WTC11 (cell line): ENCODE measurements around the gene C4orf36. TPM values are rescaled to one million over a fixed set of nuclear protein-coding genes. Genes with fewer than 3 reads are reported as not detected.
A peak's percentile ranks its signal among the peaks of the same experiment; 100 is the strongest.

Source experiments
- ATAC-seq: fragments of 200-7000 bp; cut with Tn5 transposase; 2 replicates; pipeline ENCODE4 v1.10.0; 2021; ENCODE audit warnings: mild to moderate bottlenecking, moderate library complexity
- CTCF ChIA-PET: fragments of 300-600 bp; sonication (Branson Sonifier 250); formaldehyde crosslinking; loops from one replicate; lab custom pipeline; 2021; ENCODE audit warnings: antibody characterized with exemption; lab: Charles Lee
- POLR2A ChIA-PET: fragments of 350-600 bp; sonication (Branson Sonifier 250); formaldehyde crosslinking; loops from one replicate; lab custom pipeline; 2021; ENCODE audit warnings: antibody characterized with exemption; lab: Charles Lee
- DNase-seq: peaks from one replicate; pipeline ENCODE4 v3.0.0; 2021; ENCODE audit warnings: low spot score
- H3K27ac Mint-ChIP-seq: 2 replicates; pipeline ENCODE4 v1.8.0; 2021; ENCODE audit warnings: mixed read lengths
- H3K27me3 Mint-ChIP-seq: 2 replicates; pipeline ENCODE4 v1.8.0; 2021; ENCODE audit warnings: low read depth, mild to moderate bottlenecking, moderate library complexity, mixed read lengths
- H3K36me3 Mint-ChIP-seq: 2 replicates; pipeline ENCODE4 v1.8.0; 2021; ENCODE audit warnings: mixed read lengths
- H3K4me1 Mint-ChIP-seq: 2 replicates; pipeline ENCODE4 v1.8.0; 2022; ENCODE audit warnings: mixed read lengths
- H3K4me3 Mint-ChIP-seq: 2 replicates; pipeline ENCODE4 v1.8.0; 2021; ENCODE audit warnings: mild to moderate bottlenecking, moderate library complexity, mixed read lengths
- H3K9me3 Mint-ChIP-seq: 2 replicates; pipeline ENCODE4 v1.8.0; 2021; ENCODE audit warnings: mixed read lengths
- ATF1 ChIP-seq: sonication (generic); formaldehyde crosslinking; IDR thresholded peaks from 2 replicates; pipeline ENCODE4 v1.8.1; 2023; ENCODE audit warnings: mild to moderate bottlenecking, moderate library complexity, missing genetic modification reagents
- ATF3 ChIP-seq: sonication (generic); formaldehyde crosslinking; conservative IDR thresholded peaks from 2 replicates; pipeline ENCODE4 v1.8.1; 2022; ENCODE audit warnings: mild to moderate bottlenecking, missing genetic modification reagents
- CBFB ChIP-seq: sonication (generic); formaldehyde crosslinking; IDR thresholded peaks from 2 replicates; pipeline ENCODE4 v1.8.1; 2022; ENCODE audit warnings: mild to moderate bottlenecking, low read depth, missing genetic modification reagents
- CREM ChIP-seq: sonication (generic); formaldehyde crosslinking; IDR thresholded peaks from 2 replicates; pipeline ENCODE4 v1.8.1; 2022; ENCODE audit warnings: mild to moderate bottlenecking, missing genetic modification reagents, moderate library complexity
- E2F4 ChIP-seq: sonication (generic); formaldehyde crosslinking; IDR thresholded peaks from 2 replicates; pipeline ENCODE4 v1.8.1; 2022; ENCODE audit warnings: low read depth, mild to moderate bottlenecking, moderate library complexity, missing genetic modification reagents, borderline replicate concordance
- ELF4 ChIP-seq: sonication (generic); formaldehyde crosslinking; IDR thresholded peaks from 2 replicates; pipeline ENCODE4 v1.8.1; 2022; ENCODE audit warnings: low read depth, mild to moderate bottlenecking, moderate library complexity, missing genetic modification reagents
- FOXP1 ChIP-seq: sonication (generic); formaldehyde crosslinking; IDR thresholded peaks from 2 replicates; pipeline ENCODE4 v1.8.0; 2022; ENCODE audit warnings: missing genetic modification reagents, mild to moderate bottlenecking, moderate library complexity, borderline replicate concordance
- HMGA2 ChIP-seq: fragments of 250-450 bp; sonication (Bioruptor Pico); IDR thresholded peaks from 2 replicates; pipeline ENCODE4 v1.4.0; 2021; ENCODE audit warnings: mild to moderate bottlenecking, moderate library complexity
- MYBL2 ChIP-seq: sonication (generic); formaldehyde crosslinking; IDR thresholded peaks from 2 replicates; pipeline ENCODE4 v1.8.1; 2023; ENCODE audit warnings: mild to moderate bottlenecking, moderate library complexity, missing genetic modification reagents
- NFE2L1 ChIP-seq: sonication (generic); formaldehyde crosslinking; IDR thresholded peaks from 2 replicates; pipeline ENCODE4 v1.8.1; 2023; ENCODE audit warnings: missing genetic modification reagents
- RELA ChIP-seq: sonication (generic); formaldehyde crosslinking; IDR thresholded peaks from 2 replicates; pipeline ENCODE4 v1.8.1; 2022; ENCODE audit warnings: missing genetic modification reagents, mild to moderate bottlenecking, borderline replicate concordance
- SP1 ChIP-seq: sonication (generic); formaldehyde crosslinking; conservative IDR thresholded peaks from 2 replicates; pipeline ENCODE4 v1.8.1; 2022; ENCODE audit warnings: missing genetic modification reagents
- TEAD1 ChIP-seq: sonication (generic); formaldehyde crosslinking; IDR thresholded peaks from 2 replicates; pipeline ENCODE4 v1.8.0; 2022; ENCODE audit warnings: mild to moderate bottlenecking, missing genetic modification reagents
- TP53 ChIP-seq: sonication (generic); formaldehyde crosslinking; IDR thresholded peaks from 2 replicates; pipeline ENCODE4 v1.8.1; 2023; ENCODE audit warnings: mild to moderate bottlenecking, missing genetic modification reagents
- USF1 ChIP-seq: sonication (generic); formaldehyde crosslinking; IDR thresholded peaks from 2 replicates; pipeline ENCODE4 v1.8.0; 2022; ENCODE audit warnings: mild to moderate bottlenecking, missing genetic modification reagents
- ZBTB21 ChIP-seq: sonication (generic); formaldehyde crosslinking; IDR thresholded peaks from 2 replicates; pipeline ENCODE4 v1.8.1; 2023; ENCODE audit warnings: mild to moderate bottlenecking, missing genetic modification reagents, borderline replicate concordance
- ZNF121 ChIP-seq: sonication (generic); formaldehyde crosslinking; IDR thresholded peaks from 2 replicates; pipeline ENCODE4 v1.8.0; 2023; ENCODE audit warnings: missing genetic modification reagents
- ZNF138 ChIP-seq: sonication (generic); formaldehyde crosslinking; conservative IDR thresholded peaks from 2 replicates; pipeline ENCODE4 v1.8.1; 2022; ENCODE audit warnings: mild to moderate bottlenecking, moderate library complexity, missing genetic modification reagents
- ZNF232 ChIP-seq: sonication (generic); formaldehyde crosslinking; IDR thresholded peaks from 2 replicates; pipeline ENCODE4 v1.8.0; 2022; ENCODE audit warnings: mild to moderate bottlenecking, missing genetic modification reagents
- ZNF317 ChIP-seq: sonication (generic); formaldehyde crosslinking; IDR thresholded peaks from 2 replicates; pipeline ENCODE4 v1.8.1; 2023; ENCODE audit warnings: low read depth, mild to moderate bottlenecking, moderate library complexity, missing genetic modification reagents, borderline replicate concordance
- ZSCAN18 ChIP-seq: fragments of 250-450 bp; sonication (Bioruptor Pico); IDR thresholded peaks from 2 replicates; pipeline ENCODE4 v2.1.2; 2022; ENCODE audit warnings: mild to moderate bottlenecking, moderate library complexity
- total RNA-seq: library from RNA; stranded (reverse); gene quantifications from 3 replicates; pipeline ENCODE4 v1.2.3, GENCODE V29; 2021
- TF ChIP-seq, protein P1 (sequence below): sonication (generic); formaldehyde crosslinking; IDR thresholded peaks from 2 replicates; pipeline ENCODE4 v1.8.0; 2022; ENCODE audit warnings: mild to moderate bottlenecking, missing genetic modification reagents
- TF ChIP-seq, protein P2 (sequence below): sonication (generic); formaldehyde crosslinking; IDR thresholded peaks from 2 replicates; pipeline ENCODE4 v1.8.0; 2022; ENCODE audit warnings: mild to moderate bottlenecking, missing genetic modification reagents
- TF ChIP-seq, protein P3 (sequence below): sonication (generic); formaldehyde crosslinking; IDR thresholded peaks from 2 replicates; pipeline ENCODE4 v1.8.1; 2023; ENCODE audit warnings: mild to moderate bottlenecking, moderate library complexity, missing genetic modification reagents
- TF ChIP-seq, protein P4 (sequence below): sonication (generic); formaldehyde crosslinking; IDR thresholded peaks from 2 replicates; pipeline ENCODE4 v1.8.1; 2022; ENCODE audit warnings: mild to moderate bottlenecking, moderate library complexity, missing genetic modification reagents

Gene C4orf36
- total RNA-seq, 1 experiment from 2014 or later = 0.79 TPM

- TF ChIP-seq HMGA2 (CRISPR knock-in tag) (no peak), TP53 (no peak), ZSCAN18 (CRISPR knock-in tag) (no peak), ZNF317 (CRISPR knock-in tag) (no peak), ZNF138 (CRISPR knock-in tag) (no peak)
Observed at GRCh38 chr4:86935566-86935852, 43.3 kb upstream of the C4orf36 start (continued).

GRCh38 chr4:86934771-86935565 is 42.7 kb upstream of the C4orf36 start, which contains the start of gene AFF1:
Gene AFF1, plus strand, starts transcription at chr4:86935011. Its CDS starts 13,523 bp downstream, at chr4:86948534.
- no peaks in the 10 kb centered on the region for H3K27me3 Mint-ChIP-seq
- ChIA-PET CTCF (interaction anchor here (0.6 to 4.5 kb wide), 37 partner anchors 10 to 712 kb away, joined by 3 to 64 read pairs (median 5); partner anchors contain the start of genes C4orf36 and KLHL8), POLR2A (interaction anchor here (0.6 to 4.3 kb wide), 21 partner anchors 8 to 285 kb away, joined by 3 to 53 read pairs (median 3); no protein-coding TSS in a partner anchor)
- no peaks in the 10 kb centered on the region for H3K36me3 Mint-ChIP-seq
- ATAC-seq = peak; percentile 84
- peak within 1 kb of the TSS; percentile 81 for H3K4me3 Mint-ChIP-seq
- DNase-seq = peak; percentile 93
- no peaks in the 10 kb centered on the region for H3K9me3 Mint-ChIP-seq
- H3K27ac Mint-ChIP-seq = peak within 1 kb of the TSS; percentile 95
- H3K4me1 Mint-ChIP-seq = peaks cover 44% of the 10 kb centered on the region
- TF ChIP-seq ATF1 (CRISPR knock-in tag) (peak; percentile 76; the same call in 1 of the 2 replicates), ATF3 (CRISPR knock-in tag) (no peak), TEAD1 (CRISPR knock-in tag) (peak; percentile 30; the same call in 1 of the 2 replicates), ZNF232 (CRISPR knock-in tag) (0 out of 2 replicates have a peak, but pooled peaks have one; percentile 14), MYBL2 (CRISPR knock-in tag) (0 out of 2 replicates have a peak, but pooled peaks have one; percentile 6), CREM (CRISPR knock-in tag) (peak; percentile 66; the same call in 1 of the 2 replicates), TP53 (peak; percentile 91), NFE2L1 (0 out of 2 replicates have a peak, but pooled peaks have one; percentile 10), SP1 (peak; percentile 88), E2F4 (CRISPR knock-in tag) (0 out of 2 replicates have a peak, but pooled peaks have one; percentile 32), ELF4 (CRISPR knock-in tag) (0 out of 2 replicates have a peak, but pooled peaks have one; percentile 21), CBFB (CRISPR knock-in tag) (peak; percentile 95; the same call in 1 of the 2 replicates), USF1 (CRISPR knock-in tag) (0 out of 2 replicates have a peak, but pooled peaks have one; percentile 35), RELA (CRISPR knock-in tag) (0 out of 2 replicates have a peak, but pooled peaks have one; percentile 45), ZNF121 (CRISPR knock-in tag) (no peak), ZBTB21 (peak; percentile 74; the same call in 1 of the 2 replicates), FOXP1 (peak; percentile 77; the same call in 1 of the 2 replicates)
- TF ChIP-seq, protein P1, sequence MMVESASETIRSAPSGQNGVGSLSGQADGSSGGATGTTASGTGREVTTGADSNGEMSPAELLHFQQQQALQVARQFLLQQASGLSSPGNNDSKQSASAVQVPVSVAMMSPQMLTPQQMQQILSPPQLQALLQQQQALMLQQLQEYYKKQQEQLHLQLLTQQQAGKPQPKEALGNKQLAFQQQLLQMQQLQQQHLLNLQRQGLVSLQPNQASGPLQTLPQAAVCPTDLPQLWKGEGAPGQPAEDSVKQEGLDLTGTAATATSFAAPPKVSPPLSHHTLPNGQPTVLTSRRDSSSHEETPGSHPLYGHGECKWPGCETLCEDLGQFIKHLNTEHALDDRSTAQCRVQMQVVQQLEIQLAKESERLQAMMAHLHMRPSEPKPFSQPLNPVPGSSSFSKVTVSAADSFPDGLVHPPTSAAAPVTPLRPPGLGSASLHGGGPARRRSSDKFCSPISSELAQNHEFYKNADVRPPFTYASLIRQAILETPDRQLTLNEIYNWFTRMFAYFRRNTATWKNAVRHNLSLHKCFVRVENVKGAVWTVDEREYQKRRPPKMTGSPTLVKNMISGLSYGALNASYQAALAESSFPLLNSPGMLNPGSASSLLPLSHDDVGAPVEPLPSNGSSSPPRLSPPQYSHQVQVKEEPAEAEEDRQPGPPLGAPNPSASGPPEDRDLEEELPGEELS (CRISPR knock-in tag) = peak; percentile 90
- TF ChIP-seq, protein P2, sequence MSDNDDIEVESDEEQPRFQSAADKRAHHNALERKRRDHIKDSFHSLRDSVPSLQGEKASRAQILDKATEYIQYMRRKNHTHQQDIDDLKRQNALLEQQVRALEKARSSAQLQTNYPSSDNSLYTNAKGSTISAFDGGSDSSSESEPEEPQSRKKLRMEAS (CRISPR knock-in tag) = peak; percentile 56; the same call in 1 of the 2 replicates
- TF ChIP-seq, protein P3, sequence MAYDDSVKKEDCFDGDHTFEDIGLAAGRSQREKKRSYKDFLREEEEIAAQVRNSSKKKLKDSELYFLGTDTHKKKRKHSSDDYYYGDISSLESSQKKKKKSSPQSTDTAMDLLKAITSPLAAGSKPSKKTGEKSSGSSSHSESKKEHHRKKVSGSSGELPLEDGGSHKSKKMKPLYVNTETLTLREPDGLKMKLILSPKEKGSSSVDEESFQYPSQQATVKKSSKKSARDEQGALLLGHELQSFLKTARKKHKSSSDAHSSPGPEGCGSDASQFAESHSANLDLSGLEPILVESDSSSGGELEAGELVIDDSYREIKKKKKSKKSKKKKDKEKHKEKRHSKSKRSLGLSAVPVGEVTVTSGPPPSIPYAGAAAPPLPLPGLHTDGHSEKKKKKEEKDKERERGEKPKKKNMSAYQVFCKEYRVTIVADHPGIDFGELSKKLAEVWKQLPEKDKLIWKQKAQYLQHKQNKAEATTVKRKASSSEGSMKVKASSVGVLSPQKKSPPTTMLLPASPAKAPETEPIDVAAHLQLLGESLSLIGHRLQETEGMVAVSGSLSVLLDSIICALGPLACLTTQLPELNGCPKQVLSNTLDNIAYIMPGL (CRISPR knock-in tag) = peak; percentile 96
- TF ChIP-seq, protein P4, sequence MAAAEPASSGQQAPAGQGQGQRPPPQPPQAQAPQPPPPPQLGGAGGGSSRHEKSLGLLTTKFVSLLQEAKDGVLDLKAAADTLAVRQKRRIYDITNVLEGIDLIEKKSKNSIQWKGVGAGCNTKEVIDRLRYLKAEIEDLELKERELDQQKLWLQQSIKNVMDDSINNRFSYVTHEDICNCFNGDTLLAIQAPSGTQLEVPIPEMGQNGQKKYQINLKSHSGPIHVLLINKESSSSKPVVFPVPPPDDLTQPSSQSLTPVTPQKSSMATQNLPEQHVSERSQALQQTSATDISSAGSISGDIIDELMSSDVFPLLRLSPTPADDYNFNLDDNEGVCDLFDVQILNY (CRISPR knock-in tag) = peak; percentile 64; the same call in 1 of the 2 replicates
